Non-pigmented ciliary epithelial cell (primary cell): ENCODE results near the gene CAMTA1.
A peak's percentile ranks its signal among the peaks of the same experiment; 100 is the strongest.

Experiments
- DNase-seq: peaks from one replicate; pipeline ENCODE4 v3.0.0-alpha.2; 2010; ENCODE audit warnings: low read depth

CAMTA1 gene

GRCh38 chr1:7256526-7256925 is 471.3 kb downstream of the CAMTA1 start:
- no peak for DNase-seq

GRCh38 chr1:7257225-7257624 is 472.0 kb downstream of the CAMTA1 start:
- no peak for DNase-seq

- no peak for DNase-seq
Measured at GRCh38 chr1:7258589-7259135, 473.4 kb downstream of the CAMTA1 start.

- DNase-seq = no peak
Measured at GRCh38 chr1:7259955-7260354, 474.7 kb downstream of the CAMTA1 start.

GRCh38 chr1:7261490-7261889 is 476.2 kb downstream of the CAMTA1 start:
- no peak for DNase-seq

- no peak for DNase-seq
Measured at GRCh38 chr1:7262611-7263010, 477.4 kb downstream of the CAMTA1 start.

- no peak for DNase-seq
Measured at GRCh38 chr1:7263021-7263960, 478.0 kb downstream of the CAMTA1 start.

GRCh38 chr1:7264101-7264500 is 478.8 kb downstream of the CAMTA1 start:
- DNase-seq = no peak

- peak; percentile 59 for DNase-seq
Measured at GRCh38 chr1:7265771-7266371, 480.6 kb downstream of the CAMTA1 start.

GRCh38 chr1:7266561-7266960 is 481.3 kb downstream of the CAMTA1 start:
- no peak for DNase-seq

- no peak for DNase-seq
Measured at GRCh38 chr1:7267493-7267892, 482.2 kb downstream of the CAMTA1 start.

GRCh38 chr1:7268983-7269382 is 483.7 kb downstream of the CAMTA1 start:
- no peak for DNase-seq

- no peak for DNase-seq
Measured at GRCh38 chr1:7269525-7269924, 484.3 kb downstream of the CAMTA1 start.

- no peak for DNase-seq
Measured at GRCh38 chr1:7274256-7274655, 489.0 kb downstream of the CAMTA1 start.

- DNase-seq = no peak
Measured at GRCh38 chr1:7278045-7278444, 492.8 kb downstream of the CAMTA1 start.

GRCh38 chr1:7278827-7279765 is 493.8 kb downstream of the CAMTA1 start:
- no peak for DNase-seq

- DNase-seq = no peak
Measured at GRCh38 chr1:7279769-7280168, 494.5 kb downstream of the CAMTA1 start.

GRCh38 chr1:7280347-7280960 is 495.2 kb downstream of the CAMTA1 start:
- no peak for DNase-seq

GRCh38 chr1:7281821-7282220 is 496.6 kb downstream of the CAMTA1 start:
- no peak for DNase-seq

- no peak for DNase-seq
Measured at GRCh38 chr1:7284839-7285435, 499.7 kb downstream of the CAMTA1 start.

- DNase-seq = no peak
Measured at GRCh38 chr1:7285856-7286454, 500.7 kb downstream of the CAMTA1 start.
